ENCODE data around the gene DOCK8.

The DOCK8 gene

GRCh38 chr9:343773-344172 is 129.1 kb downstream of the DOCK8 start:
- H3K4me3 ChIP-seq, result no peak overlapping the region
- no peak overlapping the region for H3K27ac ChIP-seq

GRCh38 chr9:346111-346571 is 131.5 kb downstream of the DOCK8 start:
- H3K27ac ChIP-seq, result no peak overlapping the region
- no peak overlapping the region for H3K4me3 ChIP-seq

DNA sequence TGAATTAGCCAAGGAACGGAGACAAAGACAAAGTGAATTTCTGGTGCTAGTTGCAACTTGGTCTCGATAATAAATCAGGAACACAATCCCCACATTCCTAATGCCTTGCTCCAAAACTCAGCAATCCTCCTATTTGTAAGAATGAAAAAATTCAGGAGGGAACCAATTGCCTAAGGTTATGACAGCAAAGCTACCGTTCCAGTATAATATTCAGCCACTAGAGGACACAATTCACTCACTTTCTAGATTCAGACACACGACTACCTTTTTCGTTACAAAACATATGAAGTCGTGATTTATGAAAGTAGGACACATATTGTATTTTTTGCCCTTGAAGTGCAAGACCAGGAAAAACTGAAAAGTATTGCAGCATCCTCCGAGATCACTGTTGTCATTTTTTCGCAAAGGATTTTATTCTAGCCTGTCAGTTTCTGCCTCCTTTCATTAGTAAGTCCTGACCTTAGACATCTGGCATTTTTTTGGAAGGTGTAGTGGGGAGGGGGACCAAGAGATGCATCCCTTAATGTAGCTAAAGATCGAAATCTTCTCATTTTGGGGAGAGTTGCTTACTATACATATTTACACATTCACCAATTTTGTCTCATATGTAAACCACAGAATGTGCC is 133.1 kb downstream of the DOCK8 start:
- H3K27ac ChIP-seq, result no peak overlapping the region
- H3K4me3 ChIP-seq, result no peak overlapping the region

DNA sequence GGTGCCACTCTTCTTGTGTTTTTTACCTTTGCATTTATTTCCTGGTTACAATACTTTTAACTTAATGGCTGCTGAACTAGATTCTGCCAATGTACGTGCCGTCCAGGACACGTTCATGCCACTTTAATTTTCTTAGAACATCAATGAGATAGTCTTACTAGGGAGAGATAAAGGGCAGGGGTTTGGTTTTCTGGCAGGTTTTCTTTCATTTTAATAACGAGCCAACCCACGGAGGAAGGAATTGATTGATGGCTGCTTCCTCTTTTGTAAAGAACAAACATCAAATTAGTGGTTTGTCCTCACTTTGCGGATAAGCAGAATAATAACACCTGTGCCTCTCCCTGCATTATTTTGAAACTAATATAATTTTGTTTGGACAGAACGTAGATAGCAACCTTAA is 135.7 kb downstream of the DOCK8 start:
- Histone ChIP-seq H3K27ac (no peak overlapping the region), H3K4me3 (no peak overlapping the region)

GRCh38 chr9:351916-352315 is 137.3 kb downstream of the DOCK8 start:
- Histone ChIP-seq H3K27ac (no peak overlapping the region), H3K4me3 (no peak overlapping the region)

- Histone ChIP-seq H3K27ac (no peak overlapping the region), H3K4me3 (no peak overlapping the region)
Observed at GRCh38 chr9:353077-353476, 138.4 kb downstream of the DOCK8 start.

DNA sequence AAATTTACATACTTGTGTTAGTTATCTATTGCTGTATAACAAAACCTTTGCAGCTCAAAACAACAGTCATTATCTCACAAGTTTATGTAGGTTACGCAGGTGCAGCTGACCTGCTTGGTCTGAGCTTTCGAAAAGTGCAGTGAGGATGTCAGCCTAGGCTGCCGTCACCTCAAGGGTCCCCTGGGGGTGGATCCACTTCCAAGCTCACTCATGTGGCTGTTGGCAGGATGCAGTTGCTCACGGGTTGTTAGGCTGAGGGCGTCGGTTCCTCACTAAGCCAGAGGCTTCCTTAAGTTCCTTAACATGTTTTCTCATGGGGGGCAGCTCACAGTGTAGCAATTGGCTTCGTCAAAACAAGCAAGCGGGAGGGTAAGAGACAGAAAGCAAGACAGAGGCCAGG is 139.8 kb downstream of the DOCK8 start:
- Histone ChIP-seq H3K27ac (no peak overlapping the region), H3K4me3 (no peak overlapping the region)

- H3K4me3 ChIP-seq, result no peak overlapping the region
- no peak overlapping the region for H3K27ac ChIP-seq
Observed at GRCh38 chr9:357560-357959, 142.9 kb downstream of the DOCK8 start.

GRCh38 chr9:362561-363273 is 148.1 kb downstream of the DOCK8 start:
- no peak overlapping the region for H3K27ac ChIP-seq
- no peak overlapping the region for H3K4me3 ChIP-seq

DNA sequence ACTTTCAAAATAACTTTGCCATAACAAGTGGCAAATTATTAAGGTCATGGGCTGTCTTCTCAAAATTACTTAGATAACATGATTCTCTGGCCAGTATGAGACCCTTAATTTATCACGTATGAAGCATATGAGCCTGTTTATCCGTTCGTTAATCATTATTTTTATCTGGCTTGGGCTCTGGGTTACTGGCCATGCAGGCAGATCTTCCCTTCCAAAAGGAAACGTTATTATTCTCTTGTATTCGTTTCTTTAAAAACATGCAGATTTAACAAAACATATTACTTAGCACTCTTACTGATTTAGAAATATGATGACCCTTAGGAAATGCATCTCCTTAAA is 148.6 kb downstream of the DOCK8 start:
- Histone ChIP-seq H3K27ac (no peak overlapping the region), H3K4me3 (no peak overlapping the region)

GRCh38 chr9:365436-365835 is 150.8 kb downstream of the DOCK8 start:
- H3K27ac ChIP-seq, result no peak overlapping the region

GRCh38 chr9:366620-367019 is 152.0 kb downstream of the DOCK8 start:
- H3K27ac ChIP-seq, result no peak overlapping the region
- no peak overlapping the region for H3K4me3 ChIP-seq

More at GRCh38 chr9:365436-365835, 150.8 kb downstream of the DOCK8 start:
- no peak overlapping the region for H3K4me3 ChIP-seq

- Histone ChIP-seq H3K4me3 (no peak overlapping the region), H3K27ac (no peak overlapping the region)
Observed at GRCh38 chr9:370086-370485, 155.4 kb downstream of the DOCK8 start.

DNA sequence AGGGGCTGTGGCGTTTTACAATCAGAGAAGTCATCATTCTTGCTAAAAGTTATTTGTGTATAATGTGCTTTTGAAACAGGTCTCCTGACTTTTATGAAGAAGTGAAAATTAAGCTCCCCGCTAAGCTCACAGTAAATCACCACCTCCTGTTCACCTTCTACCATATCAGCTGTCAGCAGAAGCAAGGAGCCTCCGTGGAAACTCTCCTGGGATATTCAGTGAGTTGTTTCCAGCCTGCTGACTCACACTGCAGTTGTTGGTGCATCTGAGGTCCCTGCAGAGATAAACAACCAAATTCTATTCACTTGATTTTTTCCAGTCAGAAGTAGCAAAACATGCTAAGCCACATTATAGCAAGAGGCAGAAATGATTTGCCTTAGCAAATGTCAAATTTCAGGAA is 156.7 kb downstream of the DOCK8 start:
- H3K4me3 ChIP-seq, result no peak overlapping the region
- no peak overlapping the region for H3K27ac ChIP-seq

GRCh38 chr9:372128-372527 is 157.5 kb downstream of the DOCK8 start:
- no peak overlapping the region for H3K27ac ChIP-seq
- H3K4me3 ChIP-seq, result no peak overlapping the region

- no peak overlapping the region for H3K27ac ChIP-seq
Observed at GRCh38 chr9:373759-374206, 159.1 kb downstream of the DOCK8 start.

DNA sequence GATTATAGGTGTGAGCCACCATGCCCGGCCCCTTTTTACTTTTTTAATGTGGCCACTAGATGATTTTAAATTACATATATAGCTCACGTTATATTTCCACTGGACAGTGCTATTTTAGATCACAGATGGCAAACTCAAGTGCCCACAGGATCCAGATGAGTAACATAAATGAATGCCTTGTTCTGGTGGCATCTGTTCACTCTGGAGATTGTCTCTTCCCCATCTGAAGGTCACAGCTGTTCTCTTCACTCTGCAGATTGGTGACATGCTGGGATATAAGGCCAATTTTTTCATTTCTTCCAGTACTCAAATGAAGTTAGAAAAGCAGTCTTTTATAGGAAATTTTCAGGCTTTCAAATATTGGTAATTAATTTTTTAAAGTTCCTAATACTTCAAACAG is 160.1 kb downstream of the DOCK8 start:
- Histone ChIP-seq H3K27ac (no peak overlapping the region), H3K4me3 (no peak overlapping the region)

More at GRCh38 chr9:373759-374206, 159.1 kb downstream of the DOCK8 start:
- H3K4me3 ChIP-seq, result no peak overlapping the region

DNA sequence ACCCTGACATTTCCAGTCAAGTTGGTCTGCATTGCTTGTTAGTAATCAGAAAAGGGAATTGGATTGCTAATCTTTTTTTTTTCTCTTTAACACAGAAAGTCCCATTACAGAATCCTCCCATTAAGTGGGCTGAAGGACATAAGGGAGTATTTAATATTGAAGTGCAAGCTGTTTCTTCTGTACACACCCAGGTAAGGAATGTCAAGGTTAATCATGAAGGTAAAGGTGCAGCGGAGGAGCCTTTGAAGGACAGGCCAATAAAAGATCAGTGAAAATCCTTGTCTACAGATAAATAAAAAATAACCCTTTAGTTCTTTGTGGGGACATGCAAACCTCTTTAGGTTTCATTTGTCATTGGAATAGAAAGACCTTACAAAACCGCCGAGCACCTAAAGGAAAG is 161.4 kb downstream of the DOCK8 start:
- no peak overlapping the region for H3K4me3 ChIP-seq
- no peak overlapping the region for H3K27ac ChIP-seq

DNA sequence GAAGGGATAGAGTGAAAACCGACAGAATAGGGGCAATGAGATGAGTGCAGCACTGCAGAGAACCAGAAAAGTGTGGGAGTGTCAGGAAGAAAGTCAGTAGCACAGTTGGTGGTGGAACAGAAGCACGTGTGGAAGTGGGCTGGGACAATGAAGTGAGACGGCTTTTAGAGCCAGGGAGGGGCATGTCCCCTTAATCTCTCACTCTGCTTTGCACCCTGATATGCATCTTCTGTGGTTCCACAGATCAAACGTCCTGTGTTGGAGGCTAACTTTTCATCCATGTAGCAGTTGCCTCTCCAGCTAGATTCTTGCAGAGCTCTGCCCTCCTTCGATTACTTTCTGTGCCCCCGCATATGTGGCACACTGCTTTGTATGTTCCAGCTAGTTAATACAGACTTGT is 163.6 kb downstream of the DOCK8 start:
- Histone ChIP-seq H3K4me3 (no peak overlapping the region), H3K27ac (no peak overlapping the region)

GRCh38 chr9:382383-382782 is 167.7 kb downstream of the DOCK8 start:
- Histone ChIP-seq H3K27ac (no peak overlapping the region), H3K4me3 (no peak overlapping the region)

DNA sequence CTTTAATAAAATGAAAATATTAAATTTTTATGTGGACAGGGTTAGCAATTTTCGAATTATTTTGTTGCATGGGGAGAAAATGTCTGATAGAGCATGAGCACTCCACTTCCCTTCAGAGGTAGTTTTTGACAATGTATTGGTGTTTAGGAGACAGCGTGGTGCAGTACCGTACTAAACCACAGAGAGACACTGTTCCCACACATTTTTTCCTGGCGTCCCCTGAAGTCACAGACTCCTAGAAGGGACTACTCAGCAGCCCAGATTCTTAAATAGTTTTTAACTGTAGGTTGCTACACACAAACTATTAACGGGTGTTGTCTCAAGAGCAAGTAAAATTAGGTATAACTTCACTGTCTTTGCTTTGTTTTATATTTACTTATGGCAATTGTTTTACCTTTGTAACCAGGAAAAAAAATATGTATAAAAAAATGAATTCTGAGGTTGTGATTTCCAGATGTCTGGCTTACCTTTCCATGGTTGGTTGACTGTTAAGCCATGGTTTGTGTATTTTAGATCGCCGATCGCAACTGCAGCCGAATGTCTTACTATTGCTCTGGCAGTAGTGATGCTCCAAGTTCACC is 171.2 kb downstream of the DOCK8 start:
- Histone ChIP-seq H3K4me3 (no peak overlapping the region), H3K27ac (no peak overlapping the region)
